ENCODE results near the gene AADAT.

DNA sequence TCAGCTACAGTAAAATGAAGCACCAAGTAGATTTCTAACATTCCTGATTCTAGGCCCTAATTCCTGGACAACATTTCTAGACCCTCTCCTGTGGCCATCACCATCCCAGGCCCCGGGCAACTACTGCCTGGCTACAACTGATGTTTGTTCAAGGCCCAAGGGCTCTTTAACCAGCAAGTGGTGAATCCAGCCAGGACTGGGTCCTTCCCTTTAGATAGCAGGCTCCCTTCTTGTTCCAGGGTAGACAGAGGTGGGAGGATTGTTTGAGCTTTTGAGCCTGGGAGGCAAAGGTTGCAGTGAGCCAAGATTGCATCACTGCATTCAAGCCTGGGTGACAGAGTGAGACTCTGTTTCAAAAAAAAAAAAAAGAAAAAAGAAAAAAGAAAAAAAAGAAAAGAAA is 12.7 kb upstream of the AADAT start:
- TF ChIP-seq ELF4 (IDR thresholded peaks at IDR 0.05) = no peak
- no peak for TF ChIP-seq FOXM1 (IDR thresholded peaks at IDR 0.05; ENCODE audit: borderline replicate concordance)
- TF ChIP-seq, protein P1, sequence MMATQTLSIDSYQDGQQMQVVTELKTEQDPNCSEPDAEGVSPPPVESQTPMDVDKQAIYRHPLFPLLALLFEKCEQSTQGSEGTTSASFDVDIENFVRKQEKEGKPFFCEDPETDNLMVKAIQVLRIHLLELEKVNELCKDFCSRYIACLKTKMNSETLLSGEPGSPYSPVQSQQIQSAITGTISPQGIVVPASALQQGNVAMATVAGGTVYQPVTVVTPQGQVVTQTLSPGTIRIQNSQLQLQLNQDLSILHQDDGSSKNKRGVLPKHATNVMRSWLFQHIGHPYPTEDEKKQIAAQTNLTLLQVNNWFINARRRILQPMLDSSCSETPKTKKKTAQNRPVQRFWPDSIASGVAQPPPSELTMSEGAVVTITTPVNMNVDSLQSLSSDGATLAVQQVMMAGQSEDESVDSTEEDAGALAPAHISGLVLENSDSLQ (IDR thresholded peaks at IDR 0.05) = no peak
- no peak for TF ChIP-seq FOXA1 (IDR thresholded peaks at IDR 0.05)

Measured in HEK293T (cell line).